Esophagus mucosa (tissue), 1 donor: ENCODE data around the gene APC2. TPM values are rescaled to one million over a fixed set of nuclear protein-coding genes. Genes with fewer than 3 reads are reported as not detected.
A peak's percentile ranks its signal among the peaks of the same experiment; 100 is the strongest.
"Not testable (repeated sequence)": the region's sequence is repeated elsewhere in the genome, so short reads cannot be mapped to it uniquely, and the experiment has no call there.

Source experiments
- ATAC-seq: fragments of 200-7000 bp; cut with Tn5 transposase; one replicate; pipeline ENCODE4 v1.9.1; 2020
- total RNA-seq: library from RNA; stranded (reverse); gene quantifications from one replicate; pipeline ENCODE4 v1.2.4, GENCODE V29; 2023
- donor health status: DM: yes; HTN: yes; CAD: no.

APC2 gene
- total RNA-seq, 1 donor from 2014 or later: 0.48 TPM

- ATAC-seq: no peak
Measured at GRCh38 chr19:1428738-1429391, 21.1 kb upstream of the APC2 start.

DNA sequence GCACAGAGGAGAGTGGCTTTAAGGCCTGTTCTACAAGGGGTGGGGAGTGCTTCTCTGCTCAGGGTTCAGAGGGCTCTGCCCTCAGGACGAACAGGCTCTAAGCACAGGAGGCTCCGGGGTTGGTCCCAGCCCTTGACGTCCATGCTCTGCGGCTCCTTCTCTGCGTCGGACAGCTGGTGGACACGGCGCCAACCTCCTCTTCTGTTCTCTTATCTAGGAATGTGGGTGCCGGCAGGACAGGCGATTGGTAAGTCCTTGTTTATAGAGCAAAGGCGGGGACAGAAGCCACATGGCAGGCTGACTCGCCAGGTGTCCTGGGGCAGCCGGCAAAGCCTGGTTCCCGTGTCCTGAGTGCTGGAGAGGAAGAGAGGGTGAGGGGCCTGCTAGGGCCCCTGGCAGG lies 20.2 kb upstream of the APC2 start:
- ATAC-seq: no peak

GRCh38 chr19:1430246-1430645 lies 19.7 kb upstream of the APC2 start:
- ATAC-seq: no peak

GRCh38 chr19:1431759-1432506 lies 18.0 kb upstream of the APC2 start:
- no peak for ATAC-seq

GRCh38 chr19:1432507-1432887 lies 17.4 kb upstream of the APC2 start:
- no peak for ATAC-seq

DNA sequence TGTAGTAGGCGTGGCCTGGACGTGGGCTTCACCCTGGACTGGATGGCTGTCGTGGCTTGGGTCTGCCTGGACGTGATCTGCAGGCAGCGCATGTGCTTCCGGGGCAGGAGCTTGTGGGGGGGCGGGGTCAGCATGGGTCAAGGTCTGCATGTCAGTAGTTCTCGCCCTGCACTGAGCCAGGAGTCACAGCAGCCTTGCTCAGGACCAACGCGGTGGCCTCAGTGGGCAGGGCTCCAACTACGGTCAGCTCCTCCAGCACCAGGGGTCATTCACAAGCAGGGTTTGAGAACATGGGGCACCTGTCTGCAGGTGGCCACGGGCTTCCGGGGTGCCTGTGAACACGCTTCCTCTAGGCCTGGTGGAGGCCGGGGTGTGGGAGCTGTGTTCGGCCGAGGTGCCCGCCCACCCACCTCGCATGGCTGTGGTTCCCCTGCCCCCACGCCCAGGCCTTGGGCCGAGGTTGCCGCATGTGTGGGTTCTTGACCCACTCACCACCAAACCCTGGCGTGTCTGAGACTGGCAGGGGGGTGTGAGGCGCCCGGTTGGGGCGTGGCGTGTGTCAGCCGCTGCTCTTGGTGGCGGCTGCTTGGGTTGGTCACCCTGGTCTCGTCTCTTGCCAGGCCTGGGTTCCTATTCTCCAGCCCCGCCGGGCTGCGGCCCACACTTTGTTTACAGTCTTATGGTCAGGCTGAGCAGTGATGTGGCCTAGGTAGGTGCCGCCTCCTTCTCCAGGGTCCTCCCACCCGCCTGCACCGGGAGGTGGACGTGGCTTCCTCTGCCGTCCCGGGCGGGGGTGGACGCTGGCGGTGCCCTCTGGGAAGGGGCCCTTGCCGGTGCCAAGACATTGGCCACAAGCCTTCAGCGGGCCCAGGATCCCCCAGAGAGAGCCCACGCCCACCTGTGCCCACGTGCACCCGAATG lies 16.5 kb upstream of the APC2 start:
- no peak for ATAC-seq

- no peak for ATAC-seq
Measured at GRCh38 chr19:1434040-1434366, 15.9 kb upstream of the APC2 start.

- ATAC-seq: no peak
Measured at GRCh38 chr19:1434577-1435060, 15.3 kb upstream of the APC2 start.

GRCh38 chr19:1435378-1435989 lies 14.4 kb upstream of the APC2 start:
- ATAC-seq: no peak

GRCh38 chr19:1437609-1438008 lies 12.3 kb upstream of the APC2 start:
- ATAC-seq: no peak

- ATAC-seq: peak; percentile 88
Measured at GRCh38 chr19:1438035-1438932, 11.6 kb upstream of the APC2 start, which contains the start of gene RPS15. Gene RPS15 (plus strand): TSS chr19:1438396. CDS start chr19:1438426, 30 bp downstream.

GRCh38 chr19:1438933-1439354 lies 11.0 kb upstream of the APC2 start:
- no peak for ATAC-seq

- ATAC-seq: not testable (repeated sequence)
Measured at GRCh38 chr19:1439525-1440417, 10.2 kb upstream of the APC2 start.

DNA sequence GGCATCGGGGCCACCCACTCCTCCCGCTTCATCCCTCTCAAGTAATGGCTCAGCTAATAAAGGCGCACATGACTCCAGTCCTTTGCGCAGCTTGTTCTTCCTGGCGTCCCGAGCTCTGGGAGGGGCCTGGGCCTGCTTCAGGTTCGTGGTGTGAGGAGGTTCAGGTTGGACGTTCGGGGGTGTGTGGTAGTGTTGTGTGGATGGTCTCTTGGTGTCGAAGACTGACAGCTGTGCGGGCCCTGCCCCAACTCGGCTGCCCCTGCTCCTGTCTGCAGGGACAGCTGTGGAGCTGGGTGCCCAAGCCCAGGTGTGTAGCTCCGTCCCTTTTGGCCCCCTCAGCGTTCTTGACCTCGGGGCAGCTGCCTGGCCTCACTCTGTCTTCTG lies 9.5 kb upstream of the APC2 start:
- no peak for ATAC-seq

GRCh38 chr19:1441022-1441426 lies 8.9 kb upstream of the APC2 start:
- ATAC-seq: no peak

DNA sequence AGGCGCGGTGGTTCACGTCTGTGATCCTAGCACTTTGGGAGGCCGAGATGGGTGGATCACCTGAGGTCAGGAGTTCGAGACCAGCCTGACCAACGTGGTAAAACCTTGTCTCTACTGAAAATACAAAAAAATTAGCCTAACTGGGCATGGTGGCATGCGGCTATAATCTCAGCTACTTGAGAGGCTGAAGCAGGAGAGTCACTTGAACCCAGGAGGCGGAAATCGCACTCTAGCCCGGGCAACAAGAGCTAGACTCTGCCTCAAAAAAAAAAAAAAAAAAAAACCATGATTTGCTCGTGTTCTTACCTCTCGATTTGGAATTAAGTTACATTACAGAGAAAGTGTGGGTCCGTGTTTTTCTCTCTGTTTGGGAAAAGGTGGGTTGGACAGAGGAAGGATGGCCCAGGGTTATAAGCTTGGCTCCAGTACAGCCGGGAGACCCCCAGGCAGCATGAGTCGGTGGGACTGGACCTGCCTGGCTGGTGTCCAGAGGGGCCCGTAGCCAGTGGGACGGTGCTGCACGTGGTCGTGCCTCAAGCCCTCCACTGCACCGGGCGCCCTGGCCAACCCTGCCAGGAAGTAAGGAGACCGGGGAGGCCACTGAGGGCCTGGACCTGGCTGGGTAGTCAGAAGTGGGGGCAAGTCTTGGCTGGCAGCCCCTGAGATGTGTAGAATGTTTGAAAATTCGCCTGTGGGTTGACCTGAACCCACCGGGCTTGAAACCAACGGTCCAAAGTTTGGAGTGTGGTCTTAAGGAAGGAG lies 8.1 kb upstream of the APC2 start:
- ATAC-seq: no peak

- peak; percentile 72 for ATAC-seq
Measured at GRCh38 chr19:1445185-1445931, 4.6 kb upstream of the APC2 start.

GRCh38 chr19:1445932-1446712 lies 3.8 kb upstream of the APC2 start:
- no peak for ATAC-seq
